ENCODE results near the gene ARHGAP24. TPM values are rescaled to one million over a fixed set of nuclear protein-coding genes. Genes with fewer than 3 reads are reported as not detected.

Gene ARHGAP24
- total RNA-seq, 2 donors from 2014 or later = 66.8 to 85.6 TPM

DNA sequence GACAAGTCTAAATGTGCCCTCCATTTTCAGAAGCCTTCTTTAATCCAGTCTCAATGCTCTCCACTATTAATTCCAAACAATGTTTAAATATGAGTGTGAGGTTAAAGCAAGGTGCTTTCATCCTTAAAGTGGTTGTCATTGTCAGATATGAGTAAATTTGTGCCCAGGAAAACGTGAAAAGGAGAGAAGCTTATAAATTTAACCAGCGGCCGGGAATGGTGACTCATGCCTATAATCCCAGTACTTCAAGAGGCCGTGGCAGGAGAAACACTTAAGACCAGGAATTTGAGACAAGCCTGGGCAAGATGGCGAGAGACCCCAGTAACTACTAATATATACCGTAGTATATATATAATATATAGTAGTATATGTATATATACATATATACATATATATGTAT is 270.0 kb downstream of the ARHGAP24 start:
- Histone ChIP-seq H3K27ac (ENCODE audit: low read depth, low read length) (no peak overlapping the region), H3K9ac (ENCODE audit: extremely low read depth, low read length, poor library complexity, severe bottlenecking) (no peak overlapping the region), H3K27me3 (ENCODE audit: control insufficient read depth, insufficient read depth, low read length, poor library complexity, severe bottlenecking) (no peaks in the 10 kb centered on the region), H3K36me3 (ENCODE audit: control insufficient read depth, insufficient read depth, low read length) (no peaks in the 10 kb centered on the region), H3K4me1 (ENCODE audit: control insufficient read depth, insufficient read depth, low read length) (no peaks in the 10 kb centered on the region), H3K4me3 (ENCODE audit: low read length) (no peak overlapping the region), H3K9me3 (ENCODE audit: control insufficient read depth, low read length) (no peaks in the 10 kb centered on the region)
- Mint-ChIP-seq H3K27ac (no peak overlapping the region), H3K36me3 (ENCODE audit: low read depth) (no peaks in the 10 kb centered on the region), H3K9me3 (no peaks in the 10 kb centered on the region), H3K4me1 (peaks cover 19% of the 10 kb centered on the region), H3K27me3 (ENCODE audit: insufficient read depth) (no peaks in the 10 kb centered on the region), H3K4me3 (no peak overlapping the region)
- DNase-seq = no peak
- whole genome bisulfite sequencing, 2 experiments (ENCODE audit: insufficient coverage in 1 of 2, insufficient read length in 1 of 2) = 85 to 87% methylated on average over 4 of the region's 6 CpGs
- TF ChIP-seq, protein P1, sequence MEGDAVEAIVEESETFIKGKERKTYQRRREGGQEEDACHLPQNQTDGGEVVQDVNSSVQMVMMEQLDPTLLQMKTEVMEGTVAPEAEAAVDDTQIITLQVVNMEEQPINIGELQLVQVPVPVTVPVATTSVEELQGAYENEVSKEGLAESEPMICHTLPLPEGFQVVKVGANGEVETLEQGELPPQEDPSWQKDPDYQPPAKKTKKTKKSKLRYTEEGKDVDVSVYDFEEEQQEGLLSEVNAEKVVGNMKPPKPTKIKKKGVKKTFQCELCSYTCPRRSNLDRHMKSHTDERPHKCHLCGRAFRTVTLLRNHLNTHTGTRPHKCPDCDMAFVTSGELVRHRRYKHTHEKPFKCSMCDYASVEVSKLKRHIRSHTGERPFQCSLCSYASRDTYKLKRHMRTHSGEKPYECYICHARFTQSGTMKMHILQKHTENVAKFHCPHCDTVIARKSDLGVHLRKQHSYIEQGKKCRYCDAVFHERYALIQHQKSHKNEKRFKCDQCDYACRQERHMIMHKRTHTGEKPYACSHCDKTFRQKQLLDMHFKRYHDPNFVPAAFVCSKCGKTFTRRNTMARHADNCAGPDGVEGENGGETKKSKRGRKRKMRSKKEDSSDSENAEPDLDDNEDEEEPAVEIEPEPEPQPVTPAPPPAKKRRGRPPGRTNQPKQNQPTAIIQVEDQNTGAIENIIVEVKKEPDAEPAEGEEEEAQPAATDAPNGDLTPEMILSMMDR (conservative IDR thresholded peaks at IDR 0.05) = no peak

DNA sequence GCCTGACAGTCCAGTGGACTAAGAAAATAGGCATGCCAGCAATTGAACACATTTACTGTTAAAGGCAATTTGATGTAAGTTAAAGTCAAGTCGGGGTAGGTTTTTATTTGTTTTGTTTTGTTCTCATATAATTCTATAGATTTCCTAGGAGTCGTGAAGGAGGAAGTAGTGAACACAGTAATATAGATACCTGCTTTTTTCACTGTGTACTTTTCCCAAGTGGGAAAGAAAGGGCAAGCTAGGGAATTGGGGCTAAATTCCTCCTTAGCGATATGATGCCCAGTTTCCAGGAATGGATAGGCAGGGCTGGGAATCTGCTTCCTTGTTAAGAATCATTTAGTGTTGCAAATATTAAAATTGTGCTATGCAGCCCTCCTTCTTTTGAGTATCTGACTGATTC is 271.0 kb downstream of the ARHGAP24 start:
- no peak overlapping the region for H3K27ac ChIP-seq (ENCODE audit: low read depth, low read length)
- 94 to 96% methylated on average over 2 to 3 of the region's 3 CpGs for WGBS, 2 experiments (ENCODE audit: insufficient coverage in 1 of 2, insufficient read length in 1 of 2)
- H3K4me3 ChIP-seq (ENCODE audit: low read length) = no peak overlapping the region

DNA sequence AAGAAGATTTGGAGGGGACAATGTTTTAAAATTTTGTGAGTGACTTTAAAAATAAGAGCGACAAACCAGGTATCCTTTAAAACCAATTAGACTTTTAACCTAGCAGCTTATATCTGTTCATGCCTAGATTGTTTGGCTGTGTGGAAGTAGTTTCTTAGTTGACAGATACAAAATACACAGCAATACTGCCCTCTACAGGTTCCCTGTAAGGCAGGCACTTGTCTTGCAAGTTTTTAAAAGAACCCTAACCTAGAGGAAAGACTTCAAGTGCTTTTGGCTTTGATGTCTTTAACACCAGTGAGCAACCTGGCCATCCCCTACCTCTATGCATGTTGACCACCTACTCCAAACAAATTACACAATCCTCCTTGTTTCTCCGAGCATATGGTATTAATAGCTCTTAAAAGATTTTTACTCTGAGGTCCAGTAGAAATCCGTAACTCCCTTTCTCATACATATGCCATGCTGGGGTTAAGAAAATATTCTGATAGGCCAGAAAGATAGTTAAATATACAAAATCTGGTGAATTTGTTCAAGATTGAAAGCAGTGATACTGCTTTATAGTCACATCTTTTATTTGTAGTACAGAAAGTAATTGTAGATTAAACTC is 273.0 kb downstream of the ARHGAP24 start:
- no peaks in the 10 kb centered on the region for H3K27me3 Mint-ChIP-seq (ENCODE audit: insufficient read depth)

More for the DNA sequence above, 271.0 kb downstream of the ARHGAP24 start:
- no peaks in the 10 kb centered on the region for H3K27me3 Mint-ChIP-seq (ENCODE audit: insufficient read depth)
- Histone ChIP-seq H3K36me3 (ENCODE audit: control insufficient read depth, insufficient read depth, low read length) (no peaks in the 10 kb centered on the region), H3K9me3 (ENCODE audit: control insufficient read depth, low read length) (no peaks in the 10 kb centered on the region), H3K27me3 (ENCODE audit: control insufficient read depth, insufficient read depth, low read length, poor library complexity, severe bottlenecking) (no peaks in the 10 kb centered on the region), H3K9ac (ENCODE audit: extremely low read depth, low read length, poor library complexity, severe bottlenecking) (no peak overlapping the region), H3K4me1 (ENCODE audit: control insufficient read depth, insufficient read depth, low read length) (no peaks in the 10 kb centered on the region)
- TF ChIP-seq, protein P1 (conservative IDR thresholded peaks at IDR 0.05) = no peak
- H3K4me1 Mint-ChIP-seq = peaks cover 19% of the 10 kb centered on the region
- no peak overlapping the region for H3K4me3 Mint-ChIP-seq
- no peak overlapping the region for H3K27ac Mint-ChIP-seq
- no peak for DNase-seq
- no peaks in the 10 kb centered on the region for H3K9me3 Mint-ChIP-seq
- no peaks in the 10 kb centered on the region for H3K36me3 Mint-ChIP-seq (ENCODE audit: low read depth)

More for the DNA sequence above, 273.0 kb downstream of the ARHGAP24 start:
- Mint-ChIP-seq H3K4me3 (no peak overlapping the region), H3K36me3 (ENCODE audit: low read depth) (no peaks in the 10 kb centered on the region), H3K9me3 (no peaks in the 10 kb centered on the region), H3K27ac (no peak overlapping the region), H3K4me1 (peaks cover 28% of the 10 kb centered on the region)
- Histone ChIP-seq H3K4me1 (ENCODE audit: control insufficient read depth, insufficient read depth, low read length) (peaks cover 7% of the 10 kb centered on the region), H3K9ac (ENCODE audit: extremely low read depth, low read length, poor library complexity, severe bottlenecking) (no peak overlapping the region), H3K27me3 (ENCODE audit: control insufficient read depth, insufficient read depth, low read length, poor library complexity, severe bottlenecking) (no peaks in the 10 kb centered on the region), H3K27ac (ENCODE audit: low read depth, low read length) (no peak overlapping the region), H3K36me3 (ENCODE audit: control insufficient read depth, insufficient read depth, low read length) (no peaks in the 10 kb centered on the region), H3K4me3 (ENCODE audit: low read length) (no peak overlapping the region), H3K9me3 (ENCODE audit: control insufficient read depth, low read length) (no peaks in the 10 kb centered on the region)
- peak; percentile 64 for DNase-seq
- TF ChIP-seq, protein P1 (conservative IDR thresholded peaks at IDR 0.05) = peak; percentile 97
- 45% methylated on average over 3 of the region's 3 CpGs; no CpG with 5 or more reads in 1 of the 2 experiments for WGBS, 2 experiments (ENCODE audit: insufficient coverage in 1 of 2, insufficient read length in 1 of 2)

All from endodermal cell (in vitro differentiated cells).